Measurements from ENCODE around the gene TEAD1. TPM values are rescaled to one million over a fixed set of nuclear protein-coding genes. Genes with fewer than 3 reads are reported as not detected.

Gene TEAD1
- total and polyA plus RNA-seq, 2 donors (not counting 3 experiments of a cell fraction or from before 2014, with no cell fraction given), result 15.3 to 49.0 TPM

DNA sequence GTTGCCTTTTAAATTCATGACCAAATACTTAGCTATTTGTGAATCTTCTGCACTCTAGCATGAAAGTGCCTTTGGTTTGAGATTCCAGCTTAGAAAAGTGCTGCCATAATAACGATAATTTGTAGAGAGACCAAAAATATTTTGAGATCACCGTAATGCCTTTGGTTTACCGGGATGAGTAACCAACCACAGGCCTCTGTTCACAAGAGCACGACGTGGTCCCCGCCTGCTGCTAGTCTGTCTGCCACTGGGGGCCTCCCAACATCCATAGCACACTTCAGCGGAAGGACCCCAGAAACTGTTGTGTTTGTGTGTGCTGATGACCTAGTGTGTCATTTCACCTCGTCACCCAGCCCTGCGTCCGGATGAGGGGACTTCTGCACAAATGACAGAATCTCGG is 267.9 kb downstream of the TEAD1 start:
- no peak for TF ChIP-seq POLR2A (IDR thresholded peaks at IDR 0.05; ENCODE audit: low read depth, low read length)
- TF ChIP-seq, protein P1, sequence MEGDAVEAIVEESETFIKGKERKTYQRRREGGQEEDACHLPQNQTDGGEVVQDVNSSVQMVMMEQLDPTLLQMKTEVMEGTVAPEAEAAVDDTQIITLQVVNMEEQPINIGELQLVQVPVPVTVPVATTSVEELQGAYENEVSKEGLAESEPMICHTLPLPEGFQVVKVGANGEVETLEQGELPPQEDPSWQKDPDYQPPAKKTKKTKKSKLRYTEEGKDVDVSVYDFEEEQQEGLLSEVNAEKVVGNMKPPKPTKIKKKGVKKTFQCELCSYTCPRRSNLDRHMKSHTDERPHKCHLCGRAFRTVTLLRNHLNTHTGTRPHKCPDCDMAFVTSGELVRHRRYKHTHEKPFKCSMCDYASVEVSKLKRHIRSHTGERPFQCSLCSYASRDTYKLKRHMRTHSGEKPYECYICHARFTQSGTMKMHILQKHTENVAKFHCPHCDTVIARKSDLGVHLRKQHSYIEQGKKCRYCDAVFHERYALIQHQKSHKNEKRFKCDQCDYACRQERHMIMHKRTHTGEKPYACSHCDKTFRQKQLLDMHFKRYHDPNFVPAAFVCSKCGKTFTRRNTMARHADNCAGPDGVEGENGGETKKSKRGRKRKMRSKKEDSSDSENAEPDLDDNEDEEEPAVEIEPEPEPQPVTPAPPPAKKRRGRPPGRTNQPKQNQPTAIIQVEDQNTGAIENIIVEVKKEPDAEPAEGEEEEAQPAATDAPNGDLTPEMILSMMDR (IDR thresholded peaks at IDR 0.05; ENCODE audit: extremely low read depth in 1 of 2, insufficient read depth in 1 of 2, low read depth in 1 of 2, low read length in 2 of 2), result no peak
- TF ChIP-seq JUN (IDR thresholded peaks at IDR 0.05; ENCODE audit: borderline replicate concordance, insufficient read depth, insufficient read length, low read depth), result no peak
- TF ChIP-seq EZH2 (IDR thresholded peaks at IDR 0.05; ENCODE audit: borderline replicate concordance, low read depth, low read length, severe bottlenecking), result no peak
- TF ChIP-seq FOS (IDR thresholded peaks at IDR 0.05; ENCODE audit: borderline replicate concordance, insufficient read depth, low read length), result no peak
- TF ChIP-seq, protein P2, sequence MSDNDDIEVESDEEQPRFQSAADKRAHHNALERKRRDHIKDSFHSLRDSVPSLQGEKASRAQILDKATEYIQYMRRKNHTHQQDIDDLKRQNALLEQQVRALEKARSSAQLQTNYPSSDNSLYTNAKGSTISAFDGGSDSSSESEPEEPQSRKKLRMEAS (IDR thresholded peaks at IDR 0.05; ENCODE audit: insufficient read depth, insufficient read length), result no peak
- no peak for TF ChIP-seq POLR2AphosphoS5 (IDR thresholded peaks at IDR 0.05; ENCODE audit: insufficient read depth, low read depth, low read length)
- TF ChIP-seq MYC (IDR thresholded peaks at IDR 0.05; ENCODE audit: low read depth, low read length), result no peak
- no peak for TF ChIP-seq GATA2 (IDR thresholded peaks at IDR 0.05; ENCODE audit: insufficient read depth, insufficient read length, low read depth, low read length)
- H3K36me3 ChIP-seq (ENCODE audit: control insufficient read depth in 2 of 2, extremely low read depth in 1 of 2, insufficient read depth in 2 of 2, low read length in 2 of 2), result peaks cover 4 to 5% of the 10 kb centered on the region in 2 experiments
- CTCF ChIA-PET, result interaction anchor here (0.7 to 1.3 kb wide), 3 partner anchors 8 to 654 kb away, joined by 3 read pairs; no protein-coding TSS in a partner anchor
- FAIRE-seq, result no peak
- no peaks in the 10 kb centered on the region for H3K4me1 ChIP-seq (ENCODE audit: control insufficient read depth, extremely low read depth, insufficient read depth, low read length)
- H2AFZ ChIP-seq (ENCODE audit: low read depth, low read length), result no peak overlapping the region
- no peaks in the 10 kb centered on the region for H4K20me1 ChIP-seq (replicated peaks; ENCODE audit: control insufficient read depth, extremely low read depth, insufficient read depth, low read length)
- H3K9me3 ChIP-seq (replicated peaks; ENCODE audit: control insufficient read depth, insufficient read depth, low read length), result no peaks in the 10 kb centered on the region
- POLR2A ChIA-PET, result no interaction called here
- no peaks in the 10 kb centered on the region for H3K27me3 ChIP-seq (ENCODE audit: control insufficient read depth in 2 of 2, insufficient read depth in 2 of 2, low read length in 2 of 2)
- intact Hi-C loops (cut with micrococcal nuclease) (no loop called here), dilution Hi-C loops (cut with MboI; ENCODE audit: extremely low pct_ligation_motif_present, low sequenced_read_pairs) (no loop called here)
- no peaks in the 10 kb centered on the region for H3K79me2 ChIP-seq (ENCODE audit: control insufficient read depth, insufficient read depth, low read length)
- DNase-seq (ENCODE audit: low read depth, low spot score), result no peak
- no peak overlapping the region for H3K4me3 ChIP-seq (replicated peaks in 1 of 3; ENCODE audit: insufficient read depth in 1 of 3, low read depth in 1 of 3, low read length in 3 of 3)
- no peaks in the 10 kb centered on the region for H3K9me1 ChIP-seq (replicated peaks; ENCODE audit: control insufficient read depth, extremely low read depth, insufficient read depth, low read length)
- no TSS peak for BruUV-seq (replicated peaks)
- no peak overlapping the region for H3K9ac ChIP-seq (replicated peaks; ENCODE audit: extremely low read depth, insufficient read depth, low read length)
- no peak overlapping the region for H3K4me2 ChIP-seq (ENCODE audit: insufficient read depth, low read length)
- H3K27ac ChIP-seq (ENCODE audit: insufficient read depth, low read depth, low read length), result no peak overlapping the region
